ENCODE data around the gene AMZ1. TPM values are rescaled to one million over a fixed set of nuclear protein-coding genes. Genes with fewer than 3 reads are reported as not detected.

Gene AMZ1
- total RNA-seq, 1 donor from 2014 or later, result 0.83 TPM

GRCh38 chr7:2651336-2651735 lies 36.7 kb upstream of the AMZ1 start:
- no peak for ATAC-seq
- no peak for DNase-seq (ENCODE audit: low spot score)

GRCh38 chr7:2651847-2652735 lies 35.9 kb upstream of the AMZ1 start:
- ATAC-seq (no peak), DNase-seq (ENCODE audit: low spot score) (no peak)

- DNase-seq (ENCODE audit: low spot score) (no peak), ATAC-seq (no peak)
Measured at GRCh38 chr7:2652736-2653060, 35.3 kb upstream of the AMZ1 start.

GRCh38 chr7:2654059-2654458 lies 33.9 kb upstream of the AMZ1 start:
- ATAC-seq (no peak), DNase-seq (ENCODE audit: low spot score) (no peak)

GRCh38 chr7:2655870-2656614 lies 32.0 kb upstream of the AMZ1 start:
- no peak for ATAC-seq
- DNase-seq (ENCODE audit: low spot score), result no peak

- DNase-seq (ENCODE audit: low spot score) (no peak), ATAC-seq (no peak)
Measured at GRCh38 chr7:2657208-2657607, 30.8 kb upstream of the AMZ1 start.

- ATAC-seq (no peak), DNase-seq (ENCODE audit: low spot score) (no peak)
Measured at GRCh38 chr7:2657920-2658671, 29.9 kb upstream of the AMZ1 start.

GRCh38 chr7:2658941-2659340 lies 29.1 kb upstream of the AMZ1 start:
- no peak for DNase-seq (ENCODE audit: low spot score)
- ATAC-seq, result no peak

- no peak for ATAC-seq
- DNase-seq (ENCODE audit: low spot score), result no peak
Measured at GRCh38 chr7:2659556-2660358, 28.2 kb upstream of the AMZ1 start.

- ATAC-seq, result no peak
- no peak for DNase-seq (ENCODE audit: low spot score)
Measured at GRCh38 chr7:2660359-2661095, 27.5 kb upstream of the AMZ1 start.

GRCh38 chr7:2661096-2661449 lies 26.9 kb upstream of the AMZ1 start:
- no peak for DNase-seq (ENCODE audit: low spot score)
- ATAC-seq, result no peak

GRCh38 chr7:2661602-2662272 lies 26.3 kb upstream of the AMZ1 start:
- ATAC-seq (peak; percentile 46), DNase-seq (ENCODE audit: low spot score) (peak; percentile 76)

GRCh38 chr7:2662273-2663120 lies 25.5 kb upstream of the AMZ1 start:
- ATAC-seq (peak; percentile 36), DNase-seq (ENCODE audit: low spot score) (peak; percentile 76)

GRCh38 chr7:2663121-2663886 lies 24.7 kb upstream of the AMZ1 start:
- ATAC-seq, result peak; percentile 69
- DNase-seq (ENCODE audit: low spot score), result peak; percentile 98

- ATAC-seq, result no peak
- no peak for DNase-seq (ENCODE audit: low spot score)
Measured at GRCh38 chr7:2663960-2664359, 24.0 kb upstream of the AMZ1 start.

- DNase-seq (ENCODE audit: low spot score), result no peak
- no peak for ATAC-seq
Measured at GRCh38 chr7:2665359-2665791, 22.6 kb upstream of the AMZ1 start.

- no peak for DNase-seq (ENCODE audit: low spot score)
- ATAC-seq, result peak; percentile 1
Measured at GRCh38 chr7:2666155-2666554, 21.8 kb upstream of the AMZ1 start.

Measured in left lobe of liver (tissue), 2 donors.